ENCODE measurements around the gene RGL2.

GRCh38 chr6:33247977-33248642 lies 50.6 kb downstream of the RGL2 start:
- TF ChIP-seq POLR2A (IDR thresholded peaks at IDR 0.05) (no peak), CTCF (IDR thresholded peaks at IDR 0.05 in 8 of 11, conservative IDR thresholded peaks at IDR 0.05 in 3 of 11) (peak; percentile 90 to 98 (median 97)), POLR2AphosphoS5 (IDR thresholded peaks at IDR 0.05) (peak in 2 of 3 donors; percentile 46 to 51)

Measured in spleen (tissue), 7 donors.